GM12891 (cell line): ENCODE results near the gene ZNF280B.
"Not testable (repeated sequence)": the region's sequence is repeated elsewhere in the genome, so short reads cannot be mapped to it uniquely, and the experiment has no call there.

ENCODE experiments used
- DNase-seq: peaks from one replicate; pipeline ENCODE4 v3.0.0; 2011; ENCODE audit warnings: low spot score; ENCODE audit not compliant: insufficient read length
- FAIRE-seq: peaks from 2 replicates; lab custom pipeline; 2011; peaks lifted over from hg19 to GRCh38; lab: Jason Lieb, UNC
- PAX5 ChIP-seq: IDR thresholded peaks from 2 replicates; pipeline ENCODE4 v1.6.1; 2011; ENCODE audit warnings: low read length, moderate library complexity, mild to moderate bottlenecking; ENCODE audit not compliant: insufficient read depth, severe bottlenecking
- POLR2A ChIP-seq: IDR thresholded peaks from 2 replicates; pipeline ENCODE4 v1.6.1; 2011; ENCODE audit warnings: low read depth, low read length, control low read depth
- POLR2AphosphoS5 ChIP-seq: IDR thresholded peaks from 2 replicates; pipeline ENCODE4 v1.6.1; 2011; ENCODE audit warnings: low read depth, low read length, control low read depth
- POU2F2 ChIP-seq: IDR thresholded peaks from 2 replicates; pipeline ENCODE4 v1.6.1; 2011; ENCODE audit warnings: low read depth, mild to moderate bottlenecking, control low read depth, low read length, moderate library complexity
- SPI1 ChIP-seq: IDR thresholded peaks from 2 replicates; pipeline ENCODE4 v1.6.1; 2011; ENCODE audit warnings: low read depth, low read length, control low read depth
- TAF1 ChIP-seq: IDR thresholded peaks from 2 replicates; pipeline ENCODE4 v1.6.1; 2011; ENCODE audit warnings: low read depth, low read length, control low read depth

The ZNF280B gene

GRCh38 chr22:22486132-22486899 is 22.2 kb downstream of the ZNF280B start:
- DNase-seq (no peak), FAIRE-seq (no peak)
- TF ChIP-seq POU2F2 (no peak), TAF1 (no peak), PAX5 (no peak), SPI1 (no peak), POLR2AphosphoS5 (no peak), POLR2A (no peak)

- DNase-seq (no peak), FAIRE-seq (no peak)
- TF ChIP-seq PAX5 (no peak), POU2F2 (no peak), SPI1 (no peak), POLR2A (no peak), POLR2AphosphoS5 (no peak), TAF1 (no peak)
Measured at GRCh38 chr22:22485524-22485923, 23.0 kb downstream of the ZNF280B start.

- DNase-seq (no peak), FAIRE-seq (no peak)
- TF ChIP-seq SPI1 (no peak), TAF1 (no peak), PAX5 (no peak), POLR2AphosphoS5 (no peak), POU2F2 (no peak), POLR2A (no peak)
Measured at GRCh38 chr22:22484023-22484422, 24.5 kb downstream of the ZNF280B start.

DNA sequence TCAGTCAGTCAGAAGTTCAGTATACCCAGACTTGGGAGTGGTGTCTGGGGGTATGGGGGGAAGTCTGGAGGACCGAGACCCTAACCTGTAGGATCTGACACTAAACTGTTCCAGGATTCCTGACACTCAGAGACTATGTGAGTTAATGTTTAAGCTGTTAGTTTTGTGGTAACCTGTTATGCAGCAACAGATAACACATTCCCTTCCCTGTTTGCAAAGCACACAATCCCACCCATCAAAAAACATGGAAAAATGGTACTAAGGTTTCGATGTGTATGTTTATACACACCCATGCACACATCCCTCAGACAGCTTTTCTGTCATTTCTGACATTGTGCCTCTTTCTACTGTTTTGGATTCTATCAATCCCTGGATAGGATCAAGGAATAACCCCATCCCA is 27.6 kb downstream of the ZNF280B start:
- no peak for TF ChIP-seq TAF1
- DNase-seq = no peak
- FAIRE-seq = no peak

DNA sequence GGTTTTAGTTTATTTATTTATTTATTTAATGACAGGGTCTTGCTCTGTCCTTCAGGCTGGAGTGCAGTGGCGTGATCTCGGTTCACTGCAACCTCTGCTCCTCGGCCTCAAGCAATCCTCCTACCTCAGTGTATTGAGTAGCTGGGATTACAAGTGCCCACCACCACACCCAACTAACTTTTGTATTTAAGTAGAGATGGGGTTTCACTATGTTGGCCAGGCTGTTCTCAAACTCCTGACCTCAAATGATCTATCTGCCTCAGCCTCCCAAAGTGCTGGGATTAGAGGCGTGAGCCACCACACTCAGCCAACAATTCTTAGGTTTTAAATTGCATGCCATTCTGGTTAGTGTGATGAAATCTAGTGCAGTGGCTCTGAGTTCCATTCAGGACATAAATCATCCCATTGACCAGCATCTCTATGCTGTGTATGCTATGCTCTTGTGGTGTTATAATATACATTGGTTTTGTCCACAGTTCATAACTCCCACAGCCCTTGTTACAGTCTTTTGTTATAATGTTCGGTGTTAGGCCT is 28.5 kb downstream of the ZNF280B start:
- FAIRE-seq (no peak), DNase-seq (no peak)
- TF ChIP-seq PAX5 (no peak), SPI1 (no peak), TAF1 (no peak), POLR2AphosphoS5 (no peak), POLR2A (no peak), POU2F2 (no peak)

GRCh38 chr22:22479116-22479515 is 29.4 kb downstream of the ZNF280B start:
- TF ChIP-seq PAX5 (no peak), TAF1 (no peak), POLR2AphosphoS5 (no peak), POU2F2 (no peak), POLR2A (no peak), SPI1 (no peak)
- DNase-seq = no peak
- no peak for FAIRE-seq

DNA sequence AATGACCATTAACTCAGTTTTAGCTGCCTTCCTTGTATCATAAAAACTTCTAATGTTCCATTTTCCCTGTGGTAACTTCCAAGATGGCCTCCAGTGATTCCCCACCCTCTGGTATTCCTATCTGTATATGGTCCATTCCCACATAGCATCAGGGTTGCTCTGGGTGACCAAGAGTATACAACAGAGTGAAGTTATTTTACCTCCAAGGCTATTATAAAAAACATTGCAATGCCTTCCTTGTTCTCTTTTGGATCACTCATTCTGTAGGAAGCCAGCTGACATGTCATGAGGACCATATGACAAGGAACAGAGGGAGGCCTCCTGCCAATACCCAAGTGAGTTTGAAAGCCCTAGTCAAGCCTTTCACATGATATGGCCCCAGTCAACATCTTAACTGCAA is 30.1 kb downstream of the ZNF280B start:
- TF ChIP-seq POLR2AphosphoS5 = no peak
- no peak for TF ChIP-seq SPI1
- TF ChIP-seq POU2F2 = no peak
- TF ChIP-seq TAF1 = no peak
- TF ChIP-seq PAX5 = no peak
- no peak for TF ChIP-seq POLR2A
- FAIRE-seq (no peak), DNase-seq (no peak)

DNA sequence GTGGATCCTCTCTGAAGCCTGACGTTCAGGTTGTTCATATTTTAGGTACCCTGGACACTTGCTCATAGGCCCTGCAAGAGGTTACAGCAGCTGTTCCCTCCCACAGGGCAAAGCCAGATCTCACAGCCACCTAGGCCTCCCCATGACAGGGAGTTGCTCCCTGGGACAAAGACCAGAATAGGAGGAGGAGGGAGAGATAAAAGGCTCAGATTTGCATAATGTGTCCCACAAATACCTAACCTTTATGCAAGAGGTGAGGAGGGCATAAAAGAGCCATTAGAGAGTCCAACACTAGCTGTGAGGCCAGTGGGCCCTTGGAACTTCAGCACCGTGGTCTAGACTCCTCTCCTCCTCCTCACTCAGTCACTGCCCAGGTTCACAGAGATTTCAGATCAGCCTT is 33.8 kb downstream of the ZNF280B start:
- no peak for FAIRE-seq
- no peak for DNase-seq
- TF ChIP-seq TAF1 (no peak), POU2F2 (no peak), POLR2A (no peak), PAX5 (no peak), POLR2AphosphoS5 (no peak), SPI1 (no peak)

DNA sequence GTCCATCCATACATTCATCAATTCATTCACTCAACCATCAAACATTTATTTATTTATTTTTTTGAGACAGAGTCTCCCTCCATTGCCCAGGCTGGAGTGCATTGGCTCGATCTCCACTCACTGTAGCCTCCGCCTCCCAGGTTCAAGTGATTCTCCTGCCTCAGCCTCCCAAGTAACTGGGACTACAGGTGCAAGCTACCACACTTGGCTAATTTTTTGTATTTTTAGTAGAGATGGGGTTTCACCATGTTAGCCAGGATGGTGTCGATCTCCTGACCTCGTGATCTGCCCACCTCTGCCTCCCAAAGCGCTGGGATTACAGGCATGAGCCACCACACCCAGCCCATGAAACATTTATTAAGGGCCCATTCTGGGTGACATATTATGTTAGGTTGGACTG is 37.4 kb downstream of the ZNF280B start:
- FAIRE-seq, DNase-seq: not testable (repeated sequence)

- TF ChIP-seq POLR2A (no peak), PAX5 (no peak)
- no peak for DNase-seq
- FAIRE-seq = peak; percentile 13
Measured at GRCh38 chr22:22469527-22469926, 39.0 kb downstream of the ZNF280B start.

DNA sequence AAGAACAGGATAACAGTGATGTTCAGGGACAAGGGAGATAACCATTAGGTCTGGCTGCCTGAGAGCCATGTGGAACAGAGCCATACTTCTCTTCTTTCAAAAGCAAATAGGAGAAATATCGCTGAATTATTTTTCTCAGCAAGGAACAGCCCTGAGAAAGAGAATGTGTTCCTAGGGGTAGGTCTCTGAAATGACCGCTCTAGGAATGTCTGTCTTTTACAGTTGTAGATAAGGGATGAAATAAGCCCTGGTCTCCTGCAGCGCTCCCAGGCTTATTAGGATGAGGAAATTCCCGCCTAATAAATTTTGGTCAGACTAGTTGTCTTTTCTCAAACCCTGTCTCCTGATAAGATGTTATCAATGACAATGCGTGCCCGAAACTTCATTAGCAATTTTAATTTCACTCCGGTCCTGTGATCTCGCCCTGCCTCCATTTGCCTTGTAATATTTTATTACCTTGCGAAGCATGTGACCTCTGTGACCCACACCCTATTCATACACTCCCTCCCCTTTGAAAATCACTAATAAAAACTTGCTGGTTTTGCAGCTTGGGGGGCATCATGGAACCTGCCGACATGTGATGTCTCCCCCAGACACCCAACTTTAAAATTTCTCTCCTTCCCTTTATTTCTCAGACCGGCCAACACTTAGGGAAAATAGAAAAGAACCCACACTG is 39.6 kb downstream of the ZNF280B start:
- FAIRE-seq, DNase-seq: not testable (repeated sequence)
